SK-N-SH treated with all-trans-retinoic acid at 6 μM for 48 hours (cell line): ENCODE measurements around the gene IL17RB.

ENCODE experiments used
- ESRRG ChIP-seq: fragments of 250-450 bp; sonication (Bioruptor Pico); IDR thresholded peaks from 2 replicates; pipeline ENCODE4 v1.6.1; 2021; ENCODE audit warnings: mild to moderate bottlenecking
- OSR1 ChIP-seq: fragments of 250-450 bp; sonication (Bioruptor Pico); IDR thresholded peaks from 2 replicates; pipeline ENCODE4 v1.8.0; 2022; ENCODE audit warnings: moderate library complexity, mild to moderate bottlenecking, inconsistent platforms
- RARB ChIP-seq: fragments of 250-450 bp; sonication (Bioruptor Pico); IDR thresholded peaks from 2 replicates; pipeline ENCODE4 v1.8.0; 2021; ENCODE audit warnings: mild to moderate bottlenecking, moderate library complexity
- TCF4 ChIP-seq: fragments of 250-450 bp; sonication (Bioruptor Pico); IDR thresholded peaks from 2 replicates; pipeline ENCODE4 v1.8.0; 2021; ENCODE audit warnings: mild to moderate bottlenecking, moderate library complexity, borderline replicate concordance
- ZNF70 ChIP-seq: fragments of 450-650 bp; formaldehyde crosslinking; IDR thresholded peaks from 2 replicates; pipeline ENCODE4 v1.5.0; 2020; ENCODE audit warnings: mild to moderate bottlenecking, moderate library complexity
- TF ChIP-seq, protein P1 (sequence below): fragments of 250-450 bp; sonication (Bioruptor Pico); IDR thresholded peaks from 2 replicates; pipeline ENCODE4 v1.5.1; 2020; ENCODE audit warnings: low read depth, mild to moderate bottlenecking, moderate library complexity

DNA sequence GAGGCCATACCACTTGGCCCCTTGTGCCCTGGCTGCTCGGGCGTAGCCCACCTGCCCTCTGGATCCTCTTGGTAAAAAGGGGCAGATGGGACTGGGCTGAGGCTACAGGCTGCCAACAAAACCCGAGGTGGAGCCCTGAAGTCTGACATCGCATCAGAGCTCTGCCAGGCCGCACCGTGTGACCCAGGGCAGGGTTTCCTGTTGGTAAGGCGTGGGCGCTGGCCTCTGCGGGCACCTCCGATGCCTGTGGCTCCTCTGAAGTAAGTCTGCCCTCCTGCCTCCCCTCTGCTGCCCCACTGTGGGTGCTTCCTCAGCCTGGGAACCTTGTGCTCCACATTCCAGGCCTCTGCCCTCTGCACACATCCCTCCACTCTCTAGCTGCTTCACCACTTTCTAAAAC, 9.0 kb upstream of the IL17RB start:
- no peak for TF ChIP-seq TCF4 (CRISPR knock-in tag)
- TF ChIP-seq ESRRG (CRISPR knock-in tag): no peak
- no peak for TF ChIP-seq OSR1
- no peak for TF ChIP-seq RARB (CRISPR knock-in tag)
- no peak for TF ChIP-seq ZNF70 (CRISPR knock-in tag)
- TF ChIP-seq, protein P1, sequence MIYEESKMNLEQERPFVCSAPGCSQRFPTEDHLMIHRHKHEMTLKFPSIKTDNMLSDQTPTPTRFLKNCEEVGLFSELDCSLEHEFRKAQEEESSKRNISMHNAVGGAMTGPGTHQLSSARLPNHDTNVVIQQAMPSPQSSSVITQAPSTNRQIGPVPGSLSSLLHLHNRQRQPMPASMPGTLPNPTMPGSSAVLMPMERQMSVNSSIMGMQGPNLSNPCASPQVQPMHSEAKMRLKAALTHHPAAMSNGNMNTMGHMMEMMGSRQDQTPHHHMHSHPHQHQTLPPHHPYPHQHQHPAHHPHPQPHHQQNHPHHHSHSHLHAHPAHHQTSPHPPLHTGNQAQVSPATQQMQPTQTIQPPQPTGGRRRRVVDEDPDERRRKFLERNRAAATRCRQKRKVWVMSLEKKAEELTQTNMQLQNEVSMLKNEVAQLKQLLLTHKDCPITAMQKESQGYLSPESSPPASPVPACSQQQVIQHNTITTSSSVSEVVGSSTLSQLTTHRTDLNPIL (CRISPR knock-in tag): no peak
